OCI-LY1 (cell line): ENCODE measurements around the gene MROH7.
"Not testable (repeated sequence)": the region's sequence is repeated elsewhere in the genome, so short reads cannot be mapped to it uniquely, and the experiment has no call there.

ENCODE experiments used
- H2AFZ ChIP-seq: fragments of 200-600 bp; sonication (generic), shearing (Covaris generic); 2 replicates; pipeline ENCODE4 v1.6.0; 2014; ENCODE audit warnings: antibody characterized with exemption, mild to moderate bottlenecking, low read length
- H3F3A ChIP-seq: fragments of 200-600 bp; sonication (generic), shearing (Covaris generic); 2 replicates; pipeline ENCODE4 v1.6.0; 2014; ENCODE audit warnings: mild to moderate bottlenecking, antibody characterized with exemption, low read length, moderate library complexity; ENCODE audit not compliant: insufficient read depth
- H3K27ac ChIP-seq: fragments of 200-600 bp; sonication (generic); 2 replicates; pipeline ENCODE4 v1.5.1; 2014; ENCODE audit warnings: low read length, mixed run types, mild to moderate bottlenecking, low read depth; ENCODE audit not compliant: poor library complexity, severe bottlenecking
- H3K27me3 ChIP-seq: fragments of 200-600 bp; sonication (generic); 2 replicates; pipeline ENCODE4 v1.6.0; 2014; ENCODE audit warnings: antibody characterized with exemption, mild to moderate bottlenecking, low read length, moderate library complexity; ENCODE audit not compliant: insufficient read depth
- H3K36me3 ChIP-seq: fragments of 200-600 bp; sonication (generic); 2 replicates; pipeline ENCODE4 v1.6.1; 2014; ENCODE audit warnings: mild to moderate bottlenecking, antibody characterized with exemption, low read length, moderate library complexity, mixed read lengths; ENCODE audit not compliant: insufficient read depth
- H3K4me1 ChIP-seq: fragments of 200-600 bp; sonication (generic); 2 replicates; pipeline ENCODE4 v1.5.1; 2014; ENCODE audit warnings: mild to moderate bottlenecking, low read length, moderate library complexity; ENCODE audit not compliant: insufficient read depth, severe bottlenecking
- H3K4me2 ChIP-seq: fragments of 200-600 bp; sonication (generic), shearing (Covaris generic); 2 replicates; pipeline ENCODE4 v1.6.1; 2014; ENCODE audit warnings: low read length
- H3K4me3 ChIP-seq: fragments of 200-600 bp; sonication (generic); 2 replicates; pipeline ENCODE4 v1.5.1; 2014; ENCODE audit warnings: low read length, low read depth, mild to moderate bottlenecking, mixed read lengths; ENCODE audit not compliant: poor library complexity, severe bottlenecking
- H3K79me2 ChIP-seq: fragments of 200-600 bp; shearing (Covaris generic); 2 replicates; pipeline ENCODE4 v1.6.1; 2016; ENCODE audit warnings: mixed run types, low read length, mixed read lengths; ENCODE audit not compliant: insufficient read depth
- H3K9ac ChIP-seq: fragments of 200-600 bp; sonication (generic), shearing (Covaris generic); 2 replicates; pipeline ENCODE4 v1.6.1; 2014; ENCODE audit warnings: mild to moderate bottlenecking, low read length, mixed read lengths
- H3K9me2 ChIP-seq: fragments of 200-600 bp; sonication (generic), shearing (Covaris generic); 2 replicates; pipeline ENCODE4 v1.6.1; 2014; ENCODE audit warnings: low read depth, mild to moderate bottlenecking, low read length, mixed read lengths
- H3K9me3 ChIP-seq: fragments of 200-600 bp; shearing (Covaris generic); 2 replicates; pipeline ENCODE4 v1.6.1; 2014; ENCODE audit warnings: low read length, mixed read lengths
- H4K20me1 ChIP-seq: fragments of 200-600 bp; sonication (generic), shearing (Covaris generic); 2 replicates; pipeline ENCODE4 v1.6.0; 2016; ENCODE audit warnings: mild to moderate bottlenecking, low read length; ENCODE audit not compliant: insufficient read depth
- EZH2 ChIP-seq: fragments of 200-600 bp; sonication (generic), shearing (Covaris generic); IDR thresholded peaks from 2 replicates; pipeline ENCODE4 v1.8.0; 2017; ENCODE audit warnings: borderline replicate concordance, mixed run types, mild to moderate bottlenecking, antibody characterized with exemption, low read length, moderate library complexity, mixed read lengths
- TF ChIP-seq, protein P1 (sequence below): fragments of 200-600 bp; sonication (generic), shearing (Covaris generic); IDR thresholded peaks from 2 replicates; pipeline ENCODE4 v1.5.1; 2017; ENCODE audit warnings: mild to moderate bottlenecking, antibody characterized with exemption, low read length, moderate library complexity, mixed read lengths

Gene MROH7

DNA sequence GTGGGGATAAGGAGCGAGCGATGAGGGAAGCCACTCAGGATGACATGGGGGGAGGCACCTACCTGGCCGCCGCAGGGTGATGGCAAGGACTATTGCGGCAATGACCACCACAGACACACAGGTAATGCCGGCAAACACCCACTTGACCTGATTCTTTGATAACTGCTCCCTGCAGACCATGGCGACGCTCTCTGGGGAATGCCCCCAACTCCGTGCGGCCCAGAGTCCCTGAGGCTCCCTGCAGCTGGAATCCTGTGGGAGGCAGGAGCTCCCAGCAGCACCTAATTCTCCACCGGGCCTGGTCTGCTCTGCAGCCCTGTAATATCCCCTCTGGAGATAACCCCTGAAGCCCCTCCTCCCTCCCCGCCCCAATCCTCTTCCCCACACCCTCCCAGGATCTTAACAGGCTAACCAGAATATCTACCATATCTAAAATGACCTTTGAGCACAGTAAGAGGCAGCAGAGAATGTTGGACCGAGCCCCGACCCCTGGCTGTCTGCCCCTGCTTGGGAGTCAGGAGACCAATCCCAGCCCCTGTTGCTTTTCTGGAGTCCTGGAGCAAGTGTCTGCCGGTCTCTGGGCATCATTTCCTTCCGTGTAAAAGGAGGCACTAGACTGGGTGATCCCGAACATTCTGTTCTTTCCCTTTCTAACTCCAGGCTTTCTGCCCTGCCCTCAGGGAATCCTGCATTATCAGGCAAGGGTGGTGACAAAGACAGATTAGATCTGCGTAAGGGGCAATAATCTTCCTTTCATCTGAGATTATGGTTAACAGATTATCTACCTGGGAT, 18.2 kb upstream of the MROH7 start, which contains the start of gene FAM151A:
Gene FAM151A (minus strand): TSS at position 310 of the 792 bp plus-strand sequence. CDS start 130 bp downstream, at position 180.
- H2AFZ ChIP-seq = no peak within 1 kb of the TSS
- TF ChIP-seq, protein P1, sequence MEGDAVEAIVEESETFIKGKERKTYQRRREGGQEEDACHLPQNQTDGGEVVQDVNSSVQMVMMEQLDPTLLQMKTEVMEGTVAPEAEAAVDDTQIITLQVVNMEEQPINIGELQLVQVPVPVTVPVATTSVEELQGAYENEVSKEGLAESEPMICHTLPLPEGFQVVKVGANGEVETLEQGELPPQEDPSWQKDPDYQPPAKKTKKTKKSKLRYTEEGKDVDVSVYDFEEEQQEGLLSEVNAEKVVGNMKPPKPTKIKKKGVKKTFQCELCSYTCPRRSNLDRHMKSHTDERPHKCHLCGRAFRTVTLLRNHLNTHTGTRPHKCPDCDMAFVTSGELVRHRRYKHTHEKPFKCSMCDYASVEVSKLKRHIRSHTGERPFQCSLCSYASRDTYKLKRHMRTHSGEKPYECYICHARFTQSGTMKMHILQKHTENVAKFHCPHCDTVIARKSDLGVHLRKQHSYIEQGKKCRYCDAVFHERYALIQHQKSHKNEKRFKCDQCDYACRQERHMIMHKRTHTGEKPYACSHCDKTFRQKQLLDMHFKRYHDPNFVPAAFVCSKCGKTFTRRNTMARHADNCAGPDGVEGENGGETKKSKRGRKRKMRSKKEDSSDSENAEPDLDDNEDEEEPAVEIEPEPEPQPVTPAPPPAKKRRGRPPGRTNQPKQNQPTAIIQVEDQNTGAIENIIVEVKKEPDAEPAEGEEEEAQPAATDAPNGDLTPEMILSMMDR = no peak
- no peak for TF ChIP-seq EZH2
- no peaks in the 10 kb centered on the region for H3K9me2 ChIP-seq
- H3K79me2 ChIP-seq = no peaks in the 10 kb centered on the region
- H3K4me1 ChIP-seq = no peaks in the 10 kb centered on the region
- no peak within 1 kb of the TSS for H3K4me3 ChIP-seq
- no peaks in the 10 kb centered on the region for H4K20me1 ChIP-seq
- no peak within 1 kb of the TSS for H3K9ac ChIP-seq
- no peaks in the 10 kb centered on the region for H3K9me3 ChIP-seq
- H3K36me3 ChIP-seq = no peaks in the 10 kb centered on the region
- no peak within 1 kb of the TSS for H3K27ac ChIP-seq
- H3K4me2 ChIP-seq = no peak within 1 kb of the TSS
- H3F3A ChIP-seq = no peaks in the 10 kb centered on the region
- no peaks in the 10 kb centered on the region; the same call in 1 of the 2 replicates for H3K27me3 ChIP-seq

DNA sequence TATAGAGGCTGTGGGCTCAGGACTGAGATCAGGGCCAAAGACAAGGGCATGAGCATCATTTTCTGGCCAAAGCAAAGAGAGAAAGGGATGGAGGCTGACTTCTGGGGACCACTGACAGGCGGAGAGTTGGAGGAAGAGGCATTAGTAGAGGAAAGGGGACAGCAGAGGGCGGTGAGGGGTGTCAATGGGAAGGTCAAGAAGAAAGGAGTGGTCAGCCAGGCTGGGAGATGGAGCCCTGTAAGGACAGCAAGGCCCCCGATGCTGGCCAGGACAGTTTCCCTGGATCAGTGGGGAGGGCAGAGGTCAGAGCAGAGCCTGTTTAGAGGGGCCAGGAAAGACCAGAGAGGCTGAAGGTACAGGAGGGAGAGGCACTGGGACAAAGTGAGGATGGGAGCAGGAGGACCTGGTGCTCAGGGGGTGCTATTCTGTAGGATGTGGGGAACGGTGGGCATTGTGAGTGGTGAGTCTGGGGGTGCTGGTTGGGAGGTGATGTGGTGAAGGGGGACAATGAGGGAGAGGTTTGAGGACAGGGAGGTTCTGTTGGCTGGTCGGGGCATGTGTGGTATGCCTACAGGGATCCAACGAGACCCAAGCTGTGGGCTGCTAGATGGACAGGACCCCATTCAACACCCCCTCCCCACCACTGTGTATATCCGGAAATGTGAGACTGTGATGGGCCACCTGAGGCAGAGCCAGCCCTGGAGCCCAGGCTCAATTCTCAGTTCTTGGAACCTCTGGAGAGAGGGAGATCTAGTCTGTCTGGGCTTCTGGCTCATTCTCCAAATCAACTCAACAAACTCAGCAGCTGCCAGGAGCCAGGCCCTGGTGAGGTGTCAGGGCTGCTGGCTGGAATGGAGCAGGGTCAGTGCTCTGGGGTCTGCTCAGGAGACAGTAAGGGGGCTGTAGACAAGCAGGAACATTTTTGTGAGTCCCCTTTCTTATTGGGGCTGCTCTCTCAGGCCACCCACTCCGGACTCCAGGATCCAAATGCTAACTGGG, 16.8 kb upstream of the MROH7 start:
- Histone ChIP-seq H3K36me3 (no peaks in the 10 kb centered on the region), H3K9ac (no peak overlapping the region), H3F3A (no peaks in the 10 kb centered on the region), H3K9me3 (no peaks in the 10 kb centered on the region), H4K20me1 (no peaks in the 10 kb centered on the region), H3K4me2 (no peak overlapping the region), H2AFZ (no peak overlapping the region), H3K27ac (no peak overlapping the region), H3K27me3 (no peaks in the 10 kb centered on the region; the same call in 1 of the 2 replicates), H3K9me2 (no peaks in the 10 kb centered on the region), H3K79me2 (no peaks in the 10 kb centered on the region), H3K4me1 (no peaks in the 10 kb centered on the region), H3K4me3 (no peak overlapping the region)
- TF ChIP-seq EZH2 = no peak
- TF ChIP-seq, protein P1 = no peak

DNA sequence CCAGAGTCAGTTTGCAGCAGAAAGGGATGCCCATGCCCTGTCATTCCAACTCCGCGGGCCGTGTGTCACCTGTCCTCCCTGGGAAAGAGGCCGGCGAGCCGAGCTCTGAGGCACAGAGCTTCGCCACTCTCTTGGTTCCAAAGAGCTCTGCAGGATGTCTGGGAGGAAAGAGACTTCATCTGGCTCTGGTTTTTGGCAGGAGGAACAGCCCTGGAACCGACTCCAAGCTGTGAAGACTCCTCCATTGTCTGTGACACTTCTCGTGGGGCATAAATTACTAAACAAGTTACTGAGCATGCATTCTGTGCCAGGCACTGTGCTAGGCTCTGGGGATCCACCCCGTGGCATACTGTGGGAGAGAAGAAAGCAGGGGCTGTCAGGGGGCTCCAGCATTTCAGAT, 14.4 kb upstream of the MROH7 start:
- no peak overlapping the region for H3K4me3 ChIP-seq
- H3K9ac ChIP-seq = no peak overlapping the region
- H2AFZ ChIP-seq = no peak overlapping the region
- no peak overlapping the region for H3K4me2 ChIP-seq
- no peaks in the 10 kb centered on the region for H3K9me2 ChIP-seq
- H3K27me3 ChIP-seq = no peaks in the 10 kb centered on the region; the same call in 1 of the 2 replicates
- H3K27ac ChIP-seq = no peak overlapping the region
- no peaks in the 10 kb centered on the region for H3K36me3 ChIP-seq
- H3K9me3 ChIP-seq = no peaks in the 10 kb centered on the region
- TF ChIP-seq EZH2 = no peak
- TF ChIP-seq, protein P1 = no peak
- H3F3A ChIP-seq = no peaks in the 10 kb centered on the region
- no peaks in the 10 kb centered on the region for H3K4me1 ChIP-seq
- no peaks in the 10 kb centered on the region for H3K79me2 ChIP-seq
- no peaks in the 10 kb centered on the region for H4K20me1 ChIP-seq

DNA sequence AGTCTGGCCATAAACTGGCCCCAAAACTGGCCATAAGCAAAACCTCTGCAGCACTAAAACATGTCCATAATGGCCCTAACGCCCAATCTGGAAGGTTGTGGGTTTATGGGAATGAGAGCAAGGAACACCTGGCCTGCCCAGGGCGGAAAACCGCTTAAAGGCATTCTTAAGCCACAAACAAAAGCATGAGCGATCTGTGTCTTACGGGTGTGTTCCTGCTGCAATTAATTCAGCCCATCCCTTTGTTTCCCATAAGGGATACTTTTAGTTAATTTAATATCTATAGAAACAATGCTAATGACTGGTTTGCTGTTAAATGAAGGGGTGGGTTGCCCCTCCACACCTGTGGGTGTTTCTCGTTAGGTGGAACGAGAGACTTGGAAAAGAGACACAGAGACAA, 5.8 kb upstream of the MROH7 start:
- not testable (repeated sequence) for H3K9me2 ChIP-seq, H2AFZ ChIP-seq, H3K9me3 ChIP-seq, H3K79me2 ChIP-seq, H3K4me1 ChIP-seq, H3F3A ChIP-seq, H3K27me3 ChIP-seq, H3K27ac ChIP-seq, H4K20me1 ChIP-seq, H3K9ac ChIP-seq, H3K4me3 ChIP-seq, H3K36me3 ChIP-seq, H3K4me2 ChIP-seq
